NT2/D1 (cell line): Measurements from ENCODE around the gene TLN1.

Experiments
- SUZ12 ChIP-seq: IDR thresholded peaks from 2 replicates; pipeline ENCODE4 v1.6.1; 2011; ENCODE audit not compliant: insufficient read length, insufficient read depth; ENCODE audit errors: extremely low read depth
- ZNF274 ChIP-seq: IDR thresholded peaks from 2 replicates; pipeline ENCODE4 v1.6.1; 2011; ENCODE audit warnings: mild to moderate bottlenecking, low read depth, low read length

- TF ChIP-seq SUZ12 (no peak), ZNF274 (no peak)
Measured at GRCh38 chr9:35748858-35749514, 17.0 kb upstream of the TLN1 start, which contains the start of the genes GBA2 and RGP1.
